ENCODE results near the gene NFIA.

The NFIA gene

DNA sequence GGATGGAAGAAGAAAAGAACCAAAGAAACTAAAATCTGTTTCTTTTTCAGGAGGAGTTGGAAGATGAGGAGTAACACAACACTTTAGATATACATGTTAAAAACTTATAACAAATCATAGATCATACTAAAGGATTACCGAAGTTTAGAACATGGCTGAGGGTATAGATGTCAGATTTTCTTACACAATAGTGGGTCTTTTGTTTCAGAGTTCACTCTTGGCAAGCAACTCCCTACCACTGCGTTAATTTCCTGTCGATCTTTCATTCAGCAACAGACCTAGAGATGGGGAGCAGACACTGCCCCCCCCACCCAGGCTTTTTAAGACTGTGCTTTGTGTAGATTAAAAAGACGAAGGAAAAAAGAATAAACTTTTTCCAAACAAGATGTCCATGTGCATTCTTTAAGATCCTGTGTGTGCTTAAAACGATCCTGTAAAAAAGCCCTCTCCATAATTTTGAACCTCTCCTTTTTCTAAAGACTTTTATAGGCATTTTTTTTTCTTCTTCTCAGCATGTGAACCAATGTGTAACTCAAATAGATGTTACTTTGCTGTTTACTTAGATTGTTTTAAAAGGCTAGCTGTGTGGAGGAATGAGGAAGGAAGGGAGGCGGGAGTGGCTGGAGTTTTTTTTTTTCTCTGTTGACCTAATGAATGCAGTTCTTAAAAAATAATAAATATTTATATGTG, 50.4 kb downstream of the NFIA start:
- DNase-seq: no peak

DNA sequence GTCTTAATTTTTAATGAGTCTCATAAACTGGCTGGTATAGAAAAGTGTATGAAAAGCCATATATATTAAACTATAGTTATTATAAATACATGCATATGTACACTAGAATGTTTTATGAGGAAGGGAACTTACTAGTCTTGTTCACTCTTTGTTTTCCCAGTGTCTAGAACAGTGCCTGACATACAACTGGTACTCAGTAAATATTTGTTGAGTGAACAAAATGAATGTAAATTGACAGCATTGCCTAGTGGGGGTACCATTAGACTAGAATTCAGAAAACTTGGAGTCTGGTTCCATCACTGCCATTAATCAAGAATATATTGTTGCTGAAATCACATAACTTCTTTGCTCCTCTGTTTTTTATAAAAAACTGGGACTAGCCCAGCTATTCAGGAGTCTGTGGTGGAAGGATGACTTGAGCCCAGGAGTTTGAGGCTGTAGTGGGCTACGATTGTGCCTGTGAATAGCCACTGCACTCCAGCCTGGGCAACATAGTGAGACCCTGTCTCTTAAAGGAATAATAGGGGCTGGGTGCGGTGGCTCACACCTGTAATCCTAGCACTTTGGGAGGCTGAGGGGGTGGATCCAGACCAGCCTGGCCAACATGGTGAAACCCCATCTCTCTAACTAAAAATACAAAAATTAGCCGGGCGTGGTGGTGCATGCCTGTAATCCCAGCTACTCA, 51.1 kb downstream of the NFIA start:
- DNase-seq: no peak

DNA sequence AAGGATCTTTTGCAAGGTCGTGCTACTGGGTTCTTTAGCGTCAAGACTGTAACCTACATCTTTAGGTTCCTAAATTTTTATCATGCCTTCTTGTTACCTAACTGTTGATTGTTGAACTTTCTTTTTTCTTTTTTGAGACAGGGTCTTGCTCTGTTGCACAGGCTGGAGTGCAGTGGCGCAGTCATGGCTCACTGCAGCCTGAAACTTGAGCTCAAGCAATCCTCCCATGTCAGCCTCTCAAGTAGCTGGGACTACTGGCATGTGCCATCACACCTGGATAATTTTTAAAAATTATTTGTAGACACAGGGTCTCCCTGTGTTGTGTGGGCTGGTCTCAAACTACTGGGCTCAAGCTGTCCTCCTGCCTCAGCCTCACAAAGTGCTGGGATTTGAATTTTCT, 52.9 kb downstream of the NFIA start:
- DNase-seq: no peak

DNA sequence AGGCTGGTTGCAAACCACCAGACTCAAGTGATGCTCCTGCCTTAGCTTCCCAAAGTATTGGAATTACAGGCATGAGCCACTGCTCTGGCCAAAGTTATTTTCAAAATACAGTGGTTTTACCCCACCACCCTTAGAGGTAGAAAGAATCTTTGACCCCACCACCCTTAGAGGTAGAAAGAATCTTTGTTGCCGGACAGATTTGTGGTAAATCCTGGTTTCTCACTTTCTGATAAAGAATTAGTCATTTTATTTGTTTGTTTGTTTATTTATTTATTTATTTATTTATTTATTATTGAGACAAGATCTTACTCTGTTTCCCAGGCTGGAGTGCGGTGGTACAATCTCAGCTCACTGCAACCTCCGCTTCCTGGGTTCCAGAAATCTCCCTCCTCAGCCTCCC, 55.9 kb downstream of the NFIA start:
- DNase-seq: no peak

DNA sequence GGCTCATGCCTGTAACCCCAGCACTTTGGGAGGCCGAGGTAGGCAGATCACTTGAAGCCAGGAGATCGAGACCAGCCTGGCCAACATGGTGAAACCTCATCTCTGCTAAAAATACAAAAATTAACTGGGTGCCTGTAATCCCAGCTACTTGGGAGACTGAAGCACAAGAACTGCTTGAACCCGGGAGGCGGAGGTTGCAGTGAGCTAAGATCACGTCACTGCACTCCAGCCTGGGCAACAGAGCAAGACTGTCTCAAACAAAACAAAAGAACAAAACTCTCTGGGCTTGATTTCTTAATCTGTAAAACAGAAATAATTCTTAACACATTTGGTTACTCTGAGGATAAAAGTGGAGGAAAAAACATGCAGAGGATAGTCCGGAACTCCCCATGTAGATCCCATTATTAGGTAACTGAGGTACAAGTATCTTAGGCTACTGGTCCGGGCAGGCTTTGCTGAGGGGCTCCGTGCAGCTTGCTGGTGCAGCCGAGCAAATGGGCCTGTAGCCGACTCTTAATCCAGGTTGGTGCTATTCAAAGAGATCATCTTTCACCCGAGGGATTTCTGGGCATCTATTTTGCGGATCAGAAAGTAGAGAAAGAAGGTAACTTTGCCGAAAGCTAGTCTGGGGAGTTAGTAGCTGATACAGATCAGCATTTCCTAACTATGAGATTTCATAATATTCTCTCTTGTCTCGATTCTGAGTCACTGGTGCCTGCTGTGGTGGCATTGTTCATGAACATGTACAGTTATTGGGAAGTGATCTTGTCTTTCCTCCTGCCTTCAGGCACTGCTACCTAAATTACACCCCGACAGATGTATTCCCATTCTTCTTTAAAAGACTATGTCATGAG, 56.8 kb downstream of the NFIA start:
- DNase-seq: no peak

DNA sequence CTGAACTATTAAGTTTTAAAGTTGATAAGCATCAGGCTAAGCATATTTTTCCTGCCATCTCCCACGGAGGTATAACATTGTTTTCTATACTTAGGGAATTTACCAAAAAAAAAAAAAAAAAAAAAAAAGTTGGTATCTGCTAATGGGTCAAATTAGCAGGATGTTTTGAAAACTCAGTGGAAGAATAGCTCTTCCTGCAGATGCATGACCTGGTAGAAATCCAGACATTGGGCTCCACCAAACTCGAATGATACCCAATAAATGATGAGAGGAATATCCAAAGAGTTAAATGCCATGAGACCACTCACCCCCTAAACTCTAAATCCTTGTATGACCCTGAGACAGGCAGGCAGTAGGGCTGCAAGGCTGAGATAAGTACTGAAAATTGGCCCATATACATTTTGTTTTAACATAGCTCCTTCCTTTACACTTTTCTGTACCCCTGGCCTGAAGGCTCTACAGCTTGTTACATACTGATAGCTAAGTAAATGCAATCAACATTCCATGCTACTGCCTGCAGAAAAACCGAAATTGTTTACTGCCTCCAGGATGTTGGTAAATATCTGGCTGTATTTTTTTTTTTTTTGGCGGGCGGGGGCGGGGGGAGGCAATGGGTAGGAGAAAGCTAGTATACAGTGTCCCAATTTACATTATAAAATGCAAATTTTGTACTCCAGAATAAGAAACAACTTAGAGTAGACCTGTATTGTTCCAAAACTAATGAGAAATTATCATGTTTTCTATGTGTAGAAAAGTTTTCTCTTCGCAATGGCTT, 57.6 kb downstream of the NFIA start:
- no peak for DNase-seq

DNA sequence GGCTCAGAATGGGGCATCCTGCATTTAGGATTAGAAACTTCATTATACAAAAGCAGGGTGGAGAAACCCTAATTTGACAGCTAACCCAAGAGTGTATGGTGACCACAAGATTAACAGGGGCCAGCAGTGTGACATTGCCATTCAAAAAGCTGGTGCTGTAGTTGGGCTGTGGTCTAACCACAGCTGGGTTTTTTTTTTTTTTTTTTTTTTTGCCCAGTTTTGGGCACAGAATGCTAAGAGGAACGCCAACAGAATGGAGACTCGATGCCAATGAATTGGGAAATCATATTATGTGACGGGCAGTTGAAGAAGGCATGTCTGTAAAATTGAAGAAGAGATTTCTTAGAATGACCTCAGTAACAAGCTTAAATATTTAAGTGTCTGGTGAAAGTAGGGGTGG, 58.4 kb downstream of the NFIA start:
- DNase-seq: no peak

DNA sequence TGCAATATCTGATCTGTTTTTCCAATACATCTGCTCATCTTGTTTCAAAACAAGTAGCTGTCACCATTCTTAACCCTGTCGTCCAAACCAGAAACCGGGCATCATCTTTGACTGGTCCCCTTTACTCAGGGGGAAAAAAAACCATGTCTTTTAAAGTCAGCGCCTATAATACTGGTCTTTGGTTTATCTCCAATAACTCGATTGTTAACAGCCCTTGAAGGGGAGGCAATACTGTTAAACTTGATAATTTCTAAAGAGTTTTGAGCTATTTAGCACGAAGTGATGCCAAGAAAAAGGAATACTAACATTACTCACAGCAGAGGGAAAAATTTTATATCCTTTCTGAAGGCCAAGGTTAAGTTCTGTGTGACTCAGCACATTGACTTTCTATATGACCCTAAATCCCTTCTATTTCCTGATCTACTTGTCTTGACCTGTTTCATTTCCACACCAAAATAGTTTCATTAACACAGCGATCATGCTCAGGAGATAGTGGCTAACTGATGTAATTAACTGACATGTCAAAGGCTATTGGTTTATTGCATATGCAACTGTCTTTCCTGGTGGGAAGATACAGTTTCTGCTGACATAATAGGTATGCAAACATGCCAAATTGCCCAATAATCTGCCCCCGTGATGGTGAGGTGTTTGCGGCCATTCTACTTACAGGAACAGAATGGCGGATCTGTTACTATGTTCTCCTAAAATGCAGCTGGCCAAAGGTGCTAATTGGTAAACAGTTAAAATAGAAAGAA, 59.1 kb downstream of the NFIA start:
- DNase-seq: no peak

DNA sequence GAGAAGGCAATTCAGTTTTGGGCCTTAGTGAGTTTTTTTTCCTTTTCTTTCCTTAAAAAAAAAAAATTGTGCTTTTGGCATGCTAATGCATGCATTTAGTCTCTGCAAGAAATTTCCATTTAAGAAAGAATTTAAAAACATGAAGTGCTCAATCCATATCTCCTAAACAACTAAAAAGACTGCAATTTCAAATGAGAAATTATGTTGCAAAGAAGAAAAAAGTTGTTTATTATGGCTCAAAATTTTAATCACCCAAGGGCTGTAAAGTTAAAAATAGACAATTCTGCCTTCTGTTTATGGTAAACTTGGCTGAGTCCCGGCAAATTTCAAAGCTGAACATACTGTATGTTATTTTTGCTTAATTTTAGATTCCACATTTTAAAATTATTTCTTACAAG, 59.7 kb downstream of the NFIA start:
- DNase-seq: no peak

DNA sequence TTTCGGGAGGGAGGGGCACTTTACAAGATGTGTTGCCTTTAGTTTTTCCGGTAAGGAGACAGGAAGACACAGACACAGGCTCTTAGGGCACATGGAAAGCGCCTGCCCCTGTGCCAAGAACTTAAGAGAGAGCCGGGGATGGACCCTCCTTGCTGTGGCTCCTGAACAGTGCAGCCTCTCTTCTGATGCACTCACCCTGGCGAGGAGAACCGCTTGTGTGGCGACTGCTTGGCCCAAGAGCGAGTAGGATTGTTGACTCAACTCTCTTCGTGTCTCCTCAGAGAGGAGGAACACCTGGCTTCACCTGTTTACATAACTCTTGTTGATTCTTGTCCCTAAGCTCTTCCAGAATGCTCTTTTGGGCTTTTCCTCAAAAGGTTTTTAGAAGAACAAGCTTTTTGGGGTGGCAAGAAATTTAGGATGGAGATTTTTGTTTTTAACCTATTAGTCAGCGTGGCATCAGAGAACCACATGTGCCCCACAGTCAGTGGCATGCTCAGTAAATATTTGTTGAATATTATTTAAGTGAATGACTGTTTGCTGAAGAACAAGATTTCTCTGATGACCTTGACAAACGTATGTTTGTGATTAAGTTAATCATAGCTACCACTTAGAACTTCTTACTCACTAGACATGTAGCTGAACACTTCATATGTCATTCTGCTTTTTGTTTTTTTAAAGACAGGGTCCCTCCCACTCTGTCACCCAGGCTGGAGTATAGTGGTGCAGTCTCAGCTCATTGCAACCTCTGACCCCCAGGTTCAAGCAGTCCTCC, 60.6 kb downstream of the NFIA start:
- no peak for DNase-seq

DNA sequence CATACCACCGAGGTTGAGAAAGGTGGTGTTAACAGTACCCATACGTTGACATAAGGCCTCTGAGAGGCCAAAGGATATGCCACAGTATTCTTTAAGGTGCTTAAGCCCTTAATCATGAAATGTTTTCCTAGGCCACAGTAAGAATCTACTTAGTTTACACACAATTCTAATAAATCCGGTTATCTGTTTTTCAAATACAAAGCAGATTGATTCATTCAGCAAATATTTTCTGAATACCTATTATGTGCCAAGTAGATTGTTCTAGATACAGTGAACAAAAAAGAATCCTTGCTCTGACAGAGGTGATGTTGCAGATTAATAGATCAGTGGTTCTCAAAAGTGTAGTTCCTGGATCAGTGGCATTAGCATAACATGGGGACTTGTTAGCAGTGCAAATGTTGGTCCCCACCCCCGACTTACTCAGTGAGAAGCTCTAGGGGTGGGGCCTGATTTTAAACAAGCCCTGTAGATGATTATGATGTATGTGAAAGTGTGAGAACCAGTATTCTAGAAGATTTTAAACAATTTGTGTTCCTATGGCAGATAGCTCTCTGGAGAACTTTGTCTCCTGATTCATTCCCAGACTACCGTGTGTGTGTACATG, 61.6 kb downstream of the NFIA start:
- no peak for DNase-seq

DNA sequence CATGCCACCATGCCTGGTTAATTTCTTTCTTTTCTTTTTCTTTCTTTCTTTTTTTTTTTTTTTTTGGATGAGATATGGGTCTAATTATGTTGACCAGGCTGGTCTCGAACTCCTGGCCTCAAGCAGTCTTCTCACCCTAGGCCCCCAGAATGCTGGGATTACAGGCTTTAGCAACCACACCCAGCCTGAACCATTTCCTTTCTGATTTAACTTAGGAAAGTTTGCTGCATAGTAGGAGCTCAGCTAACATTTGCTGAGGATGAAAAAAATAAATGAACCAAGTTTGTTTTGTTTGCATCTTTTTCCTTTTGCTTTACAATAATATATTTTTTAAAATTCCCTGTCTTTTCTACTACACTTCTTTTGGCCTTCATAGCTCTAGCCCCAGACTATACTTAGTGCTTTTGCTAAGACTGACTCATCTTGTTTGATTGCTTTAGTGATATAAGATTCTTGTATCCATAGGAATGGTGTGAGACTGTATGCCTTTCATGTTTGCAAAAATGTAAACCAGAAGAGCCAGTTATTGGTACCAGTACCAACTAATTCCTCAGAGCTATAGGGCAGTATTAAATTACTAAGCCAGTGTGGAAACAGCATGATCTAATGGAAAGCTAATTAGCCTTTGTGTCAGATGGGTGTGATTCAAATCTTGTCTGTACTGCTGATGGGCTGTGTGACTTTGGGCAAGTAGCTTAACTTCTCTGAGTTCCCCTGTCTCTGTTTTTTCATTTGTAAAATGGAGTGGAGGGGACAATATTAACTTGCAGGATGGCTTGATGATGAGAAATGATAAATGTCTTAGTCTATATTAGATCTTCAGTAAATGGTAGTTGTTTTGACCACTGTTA, 66.9 kb downstream of the NFIA start:
- no peak for DNase-seq

DNA sequence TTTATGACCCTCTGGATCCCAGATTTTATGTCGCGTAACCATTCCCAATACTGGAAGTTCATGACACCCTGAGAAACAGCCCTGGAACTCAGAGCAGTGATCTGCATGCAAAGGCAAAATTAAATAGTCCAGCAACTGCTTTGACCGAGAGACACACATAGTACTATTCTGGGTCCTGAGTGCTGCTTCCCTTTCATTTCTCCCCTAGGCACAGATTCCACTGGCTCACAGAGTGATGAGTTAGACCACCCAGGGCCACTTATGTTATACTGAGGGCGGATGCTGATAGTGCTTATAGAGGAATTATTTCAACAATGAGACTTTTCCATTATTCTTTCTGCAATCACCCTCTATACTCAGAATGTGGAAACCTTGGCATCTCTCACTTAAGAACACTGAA, 69.2 kb downstream of the NFIA start:
- DNase-seq: no peak

DNA sequence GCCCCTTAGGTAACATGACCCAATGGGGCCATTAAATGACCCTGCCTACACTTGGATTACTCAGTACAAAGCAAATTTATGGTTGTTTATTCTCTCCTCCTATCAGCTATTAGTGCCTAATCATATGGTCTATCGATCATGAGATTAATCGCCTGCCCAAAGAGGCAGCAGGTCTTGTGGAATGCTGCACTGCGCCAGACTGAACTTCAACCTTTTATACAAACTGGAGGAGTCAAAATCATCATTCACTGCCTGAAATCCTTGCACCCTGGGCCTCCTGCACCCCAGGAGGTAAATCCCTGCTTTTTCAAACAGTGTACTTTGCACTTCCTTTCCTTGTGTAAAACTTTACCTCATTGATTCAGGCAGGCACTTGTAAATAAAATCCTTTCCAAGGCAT, 69.7 kb downstream of the NFIA start:
- DNase-seq: no peak

DNA sequence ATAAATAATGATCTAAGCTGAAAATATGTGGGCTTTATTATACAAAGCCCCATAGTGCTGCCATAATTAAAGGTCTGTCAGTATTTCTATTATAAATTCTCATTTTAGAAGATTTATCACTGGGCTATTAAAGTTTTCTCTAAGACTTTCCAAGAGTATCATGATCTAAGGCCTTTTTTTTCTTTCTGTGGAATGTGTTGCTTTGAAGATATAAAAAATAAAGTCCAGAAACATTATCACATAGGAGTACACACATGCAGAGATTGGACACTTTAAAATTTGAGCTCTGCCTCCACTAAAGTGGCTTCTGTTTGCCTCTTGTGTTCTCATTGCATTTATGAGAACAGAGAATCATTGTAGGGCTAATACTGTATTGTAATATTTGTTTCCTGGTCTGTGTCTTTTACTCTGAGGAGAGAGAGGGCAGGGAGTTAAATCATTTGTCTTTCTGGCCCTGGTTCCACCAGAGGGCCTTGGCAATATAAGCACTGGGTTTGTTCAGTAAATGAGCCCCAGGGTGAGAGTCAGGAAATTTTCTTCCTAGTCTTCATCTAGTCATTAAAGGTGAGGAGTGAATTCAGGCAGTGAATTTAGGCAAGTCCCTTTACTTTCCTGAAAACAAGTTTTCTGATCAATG, 70.2 kb downstream of the NFIA start:
- no peak for DNase-seq

DNA sequence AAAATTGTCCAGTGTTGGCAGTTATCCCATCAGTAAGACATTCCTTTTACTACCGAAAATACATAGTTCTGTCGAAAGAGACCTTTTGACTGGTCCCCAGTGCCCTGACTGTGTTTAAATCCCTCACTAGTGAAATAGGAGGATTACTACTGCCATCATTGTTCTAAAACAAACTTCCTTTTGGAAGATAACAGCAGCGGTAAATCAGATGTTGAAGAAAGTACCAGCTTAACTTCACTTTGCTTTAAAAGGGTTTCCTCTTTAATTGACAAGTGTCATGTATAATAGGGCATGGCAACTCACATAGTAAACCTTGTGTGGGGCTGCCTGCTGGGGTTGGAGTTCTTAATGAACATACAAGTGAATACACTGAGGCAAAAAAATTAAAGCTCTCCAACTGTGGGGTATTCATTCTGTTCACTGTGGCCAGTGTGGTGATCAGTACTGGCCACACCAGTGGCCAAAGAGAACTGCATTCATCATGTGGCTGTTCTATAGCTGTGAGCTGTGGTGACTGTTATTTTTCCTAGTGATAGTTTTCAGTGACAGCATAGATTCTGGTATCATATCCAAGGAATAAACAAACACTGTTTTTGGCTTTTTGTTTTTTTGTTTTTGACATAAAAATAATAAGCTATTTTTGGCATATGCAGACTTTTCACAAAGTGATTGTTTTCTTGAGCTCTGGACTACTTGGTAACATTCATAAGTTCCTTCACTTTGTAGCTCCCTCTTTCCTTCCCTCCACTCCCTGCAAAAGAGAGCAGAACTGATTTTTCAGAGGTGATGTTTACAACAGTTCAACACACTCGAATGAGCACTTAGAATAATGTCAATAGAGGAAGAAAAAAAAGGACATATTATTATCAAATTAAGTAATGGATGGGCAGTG, 74.5 kb downstream of the NFIA start:
- no peak for DNase-seq

DNA sequence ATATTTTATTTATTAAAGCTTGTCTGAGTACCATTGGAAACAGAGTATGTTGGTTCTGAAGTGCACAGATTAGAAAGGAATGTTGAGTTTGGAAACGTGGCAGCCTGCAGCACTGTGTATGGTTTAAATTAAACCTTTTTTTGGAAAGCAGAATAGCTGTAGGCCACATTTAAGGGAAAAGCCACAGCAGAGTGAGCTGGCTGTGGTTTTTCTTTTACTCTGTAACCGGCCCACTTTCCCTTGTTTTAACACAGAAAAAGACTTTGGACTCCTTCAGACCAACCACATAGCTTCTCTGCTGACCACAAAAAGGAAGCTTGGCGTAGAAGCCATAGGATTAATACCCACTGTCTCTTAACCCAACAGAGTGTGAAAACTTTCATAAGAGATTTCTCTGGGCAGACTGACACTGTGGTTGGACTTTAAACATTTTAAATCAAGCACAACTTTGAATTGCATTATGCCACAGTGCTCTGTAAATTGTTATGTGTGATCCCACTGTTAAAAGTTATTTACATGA, 75.2 kb downstream of the NFIA start:
- DNase-seq: no peak

DNA sequence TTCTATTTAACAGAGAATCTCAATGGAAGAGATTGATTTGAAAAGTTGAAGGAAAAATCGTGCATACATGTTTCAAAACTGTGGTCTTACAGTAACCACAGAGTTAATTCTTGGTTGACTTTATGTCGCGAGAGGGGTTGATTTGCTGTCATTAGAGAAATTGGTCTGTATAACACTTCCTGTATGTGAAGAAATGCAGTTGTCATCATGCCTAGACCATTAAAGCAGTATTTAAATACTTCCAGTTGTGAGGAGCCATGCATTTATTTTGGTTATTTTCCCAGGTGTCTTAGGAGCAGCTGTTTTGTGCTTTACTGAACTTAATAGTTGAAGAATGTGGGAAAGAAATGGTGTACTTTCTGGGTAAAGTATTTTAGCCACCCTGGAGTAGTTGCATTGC, 76.2 kb downstream of the NFIA start:
- no peak for DNase-seq
